Kidney tubule cell (primary cell): ENCODE data around the gene SAXO2.
"Not testable (repeated sequence)": the region's sequence is repeated elsewhere in the genome, so short reads cannot be mapped to it uniquely, and the experiment has no call there.

ENCODE experiments used
- DNase-seq: peaks from one replicate; pipeline ENCODE4 v3.0.0-alpha.2; 2018; ENCODE audit warnings: low spot score

Gene SAXO2

GRCh38 chr15:82288202-82288601, 25.6 kb downstream of the SAXO2 start:
- not testable (repeated sequence) for DNase-seq

- DNase-seq = no peak
Measured at GRCh38 chr15:82292271-82292670, 29.7 kb downstream of the SAXO2 start.

GRCh38 chr15:82294061-82294690, 31.6 kb downstream of the SAXO2 start:
- no peak for DNase-seq

- DNase-seq = no peak
Measured at GRCh38 chr15:82297546-82297945, 34.9 kb downstream of the SAXO2 start.

GRCh38 chr15:82298032-82298431, 35.4 kb downstream of the SAXO2 start:
- DNase-seq = no peak

GRCh38 chr15:82298520-82298919, 35.9 kb downstream of the SAXO2 start:
- DNase-seq = no peak

GRCh38 chr15:82299511-82299914, 36.9 kb downstream of the SAXO2 start:
- DNase-seq = not testable (repeated sequence)

- DNase-seq = peak; percentile 9
Measured at GRCh38 chr15:82300326-82300725, 37.7 kb downstream of the SAXO2 start.

GRCh38 chr15:82300883-82301282, 38.3 kb downstream of the SAXO2 start:
- DNase-seq = no peak

GRCh38 chr15:82301296-82302016, 38.8 kb downstream of the SAXO2 start:
- no peak for DNase-seq

- no peak for DNase-seq
Measured at GRCh38 chr15:82303956-82304777, 41.5 kb downstream of the SAXO2 start.

- no peak for DNase-seq
Measured at GRCh38 chr15:82304778-82305090, 42.1 kb downstream of the SAXO2 start.

- DNase-seq = no peak
Measured at GRCh38 chr15:82305621-82306048, 43.0 kb downstream of the SAXO2 start.

GRCh38 chr15:82306791-82307713, 44.4 kb downstream of the SAXO2 start:
- DNase-seq = no peak

GRCh38 chr15:82307714-82308081, 45.1 kb downstream of the SAXO2 start:
- DNase-seq = no peak

- no peak for DNase-seq
Measured at GRCh38 chr15:82309802-82310201, 47.2 kb downstream of the SAXO2 start.

GRCh38 chr15:82311321-82311720, 48.7 kb downstream of the SAXO2 start:
- DNase-seq = not testable (repeated sequence)

- DNase-seq = no peak
Measured at GRCh38 chr15:82312586-82313349, 50.1 kb downstream of the SAXO2 start.

GRCh38 chr15:82313446-82313845, 50.8 kb downstream of the SAXO2 start:
- no peak for DNase-seq

GRCh38 chr15:82313951-82314768, 51.5 kb downstream of the SAXO2 start:
- not testable (repeated sequence) for DNase-seq
